HepG2 (cell line): Measurements from ENCODE around the gene SMARCD1. TPM values are rescaled to one million over a fixed set of nuclear protein-coding genes. Genes with fewer than 3 reads are reported as not detected.

Source experiments
- ETV5 ChIP-seq: IDR thresholded peaks from 2 replicates; pipeline ENCODE4 v1.6.1; 2018; ENCODE audit warnings: missing biosample characterization, missing genetic modification reagents, inconsistent platforms, borderline replicate concordance
- EZH2 ChIP-seq: conservative IDR thresholded peaks from 2 replicates; pipeline ENCODE4 v1.6.1; 2012; ENCODE audit warnings: mild to moderate bottlenecking, low read depth, low read length, moderate library complexity
- FOSL2 ChIP-seq: sonication (generic); formaldehyde crosslinking; IDR thresholded peaks from 2 replicates; pipeline ENCODE4 v1.4.0; 2020; ENCODE audit warnings: missing genetic modification reagents
- IKZF4 ChIP-seq: sonication (generic); formaldehyde crosslinking; IDR thresholded peaks from 2 replicates; pipeline ENCODE4 v1.5.1; 2020; ENCODE audit warnings: borderline replicate concordance, mild to moderate bottlenecking, low read depth, missing genetic modification reagents; ENCODE audit errors: not compliant biosample characterization
- MAF1 ChIP-seq: sonication (generic); formaldehyde crosslinking; IDR thresholded peaks from 2 replicates; pipeline ENCODE4 v1.5.0; 2020; ENCODE audit warnings: missing genetic modification reagents, borderline replicate concordance
- MED1 ChIP-seq: sonication (generic); formaldehyde crosslinking; IDR thresholded peaks from 2 replicates; pipeline ENCODE4 v1.4.0; 2020; ENCODE audit warnings: missing genetic modification reagents
- TAF1 ChIP-seq: sonication (generic); formaldehyde crosslinking; IDR thresholded peaks from 2 replicates; pipeline ENCODE4 v1.4.0; 2020; ENCODE audit warnings: missing genetic modification reagents
- THAP7 ChIP-seq: sonication (generic); formaldehyde crosslinking; IDR thresholded peaks from 2 replicates; pipeline ENCODE4 v1.8.1; 2023; ENCODE audit warnings: mild to moderate bottlenecking, missing genetic modification reagents
- TIGD3 ChIP-seq: sonication (generic); formaldehyde crosslinking; IDR thresholded peaks from 2 replicates; pipeline ENCODE4 v1.5.1; 2020; ENCODE audit warnings: mild to moderate bottlenecking, missing genetic modification reagents, borderline replicate concordance
- ZMYM3 ChIP-seq: sonication (generic); formaldehyde crosslinking; IDR thresholded peaks from 2 replicates; pipeline ENCODE4 v1.5.1; 2020; ENCODE audit warnings: mild to moderate bottlenecking, missing genetic modification reagents
- ZNF12 ChIP-seq: sonication (generic); formaldehyde crosslinking; IDR thresholded peaks from 2 replicates; pipeline ENCODE4 v1.5.0; 2020; ENCODE audit warnings: missing genetic modification reagents
- ZNF20 ChIP-seq: sonication (generic); formaldehyde crosslinking; IDR thresholded peaks from 2 replicates; pipeline ENCODE4 v1.4.0; 2020; ENCODE audit warnings: mild to moderate bottlenecking, moderate library complexity, missing genetic modification reagents
- ZNF205 ChIP-seq: IDR thresholded peaks from 2 replicates; pipeline ENCODE4 v1.6.1; 2018; ENCODE audit warnings: missing biosample characterization, missing genetic modification reagents
- ZNF484 ChIP-seq: sonication (generic); formaldehyde crosslinking; IDR thresholded peaks from 2 replicates; pipeline ENCODE4 v1.5.1; 2020; ENCODE audit warnings: mild to moderate bottlenecking, low read depth, missing genetic modification reagents, borderline replicate concordance
- ZNF564 ChIP-seq: sonication (generic); formaldehyde crosslinking; IDR thresholded peaks from 2 replicates; pipeline ENCODE4 v1.8.1; 2023; ENCODE audit warnings: mild to moderate bottlenecking, missing genetic modification reagents
- ZNF724P ChIP-seq: sonication (generic); formaldehyde crosslinking; IDR thresholded peaks from 2 replicates; pipeline ENCODE4 v1.8.0; 2022; ENCODE audit warnings: missing genetic modification reagents, borderline replicate concordance
- ZSCAN25 ChIP-seq: sonication (generic); formaldehyde crosslinking; IDR thresholded peaks from 2 replicates; pipeline ENCODE4 v1.8.0; 2022; ENCODE audit warnings: mild to moderate bottlenecking, missing genetic modification reagents
- polyA plus RNA-seq, 8 experiments: library from polyadenylated mRNA; depleted of rRNA in 3 of 8; stranded (reverse) in 7 of 8; unstranded in 1 of 8; fragments of >200 nt; fragmentation: Illumina TruSeq in 4 of 8; extraction: Trizol in 4 of 8; gene quantifications; 2 replicates each; pipeline versions ENCODE4 v1.2.1 to v1.2.3, GENCODE V29; 2011 to 2016; ENCODE audit warnings: low read depth in 4 of 8, missing spikeins in 1 of 8, mixed read lengths in 1 of 8; ENCODE audit not compliant: insufficient read depth in 1 of 8
- total RNA-seq, 5 experiments: library from RNA; depleted of rRNA; stranded (reverse); fragments of >200 nt; fragmentation: Illumina TruSeq; extraction: Trizol; gene quantifications; 2 replicates each; pipeline ENCODE4 v1.2.3, GENCODE V29; 2016; ENCODE audit warnings: low read depth in 1 of 5
- TF ChIP-seq, protein P1 (sequence below), 2 experiments: sonication (generic) in 1 of 2; formaldehyde crosslinking in 1 of 2; IDR thresholded peaks; 2 replicates each; pipeline versions ENCODE4 v1.6.1 to v1.9.0; 2014 to 2022; ENCODE audit warnings: antibody characterized with exemption in 1 of 2, borderline replicate concordance in 1 of 2, inconsistent platforms in 1 of 2, low read depth in 1 of 2, missing genetic modification reagents in 1 of 2
- TF ChIP-seq, protein P2 (sequence below): fragments of 450-650 bp; IDR thresholded peaks from 2 replicates; pipeline ENCODE4 v1.6.1; 2016

Gene SMARCD1
- total and polyA plus RNA-seq, 2 of the 13 experiments (the other 11 are each of a cell fraction or from before 2014, with no cell fraction given), result 51.7 to 54.6 TPM

DNA sequence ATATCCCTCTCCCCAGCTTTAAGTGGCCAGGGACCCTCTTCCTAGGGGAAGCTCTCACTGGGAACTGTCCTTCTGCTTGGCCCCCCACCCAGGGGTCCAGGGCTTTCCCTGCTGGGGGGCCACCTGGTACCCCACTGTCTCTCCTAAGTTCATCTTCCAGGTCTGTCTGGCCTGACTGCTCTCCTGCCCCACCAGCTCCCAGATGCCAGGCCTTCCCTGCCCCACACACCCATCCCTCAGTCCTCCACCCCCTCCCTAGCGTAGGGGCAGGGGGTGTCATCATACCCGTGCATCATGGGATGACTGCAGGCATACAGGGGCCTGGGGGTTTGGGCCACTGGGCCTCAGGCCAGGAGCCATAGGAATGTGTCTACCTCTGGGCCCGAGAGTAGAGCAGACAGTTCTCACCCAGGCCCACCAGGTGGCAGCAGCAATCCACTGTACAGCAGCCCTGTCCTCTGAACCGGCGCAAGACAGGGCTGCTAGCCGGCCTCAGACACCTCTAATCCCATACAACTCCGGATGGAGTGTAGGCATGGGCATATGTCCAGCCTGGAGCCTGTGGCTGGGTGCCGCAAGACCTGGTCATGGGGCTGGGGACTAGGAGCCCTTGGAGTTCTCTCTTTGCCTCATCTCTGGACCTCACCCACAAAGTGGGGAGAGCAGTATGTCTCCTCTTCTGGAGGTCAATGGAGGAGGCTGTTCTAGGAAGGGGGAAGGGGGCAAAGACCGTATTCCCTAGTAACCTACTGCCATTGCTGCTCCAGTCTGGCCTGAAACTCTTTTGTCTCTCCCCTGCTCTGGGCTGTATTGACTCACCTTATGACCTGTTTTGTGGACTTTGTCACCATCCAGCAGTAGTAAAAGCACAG lies 10.0 kb upstream of the SMARCD1 start (continued):
- TF ChIP-seq, protein P1, sequence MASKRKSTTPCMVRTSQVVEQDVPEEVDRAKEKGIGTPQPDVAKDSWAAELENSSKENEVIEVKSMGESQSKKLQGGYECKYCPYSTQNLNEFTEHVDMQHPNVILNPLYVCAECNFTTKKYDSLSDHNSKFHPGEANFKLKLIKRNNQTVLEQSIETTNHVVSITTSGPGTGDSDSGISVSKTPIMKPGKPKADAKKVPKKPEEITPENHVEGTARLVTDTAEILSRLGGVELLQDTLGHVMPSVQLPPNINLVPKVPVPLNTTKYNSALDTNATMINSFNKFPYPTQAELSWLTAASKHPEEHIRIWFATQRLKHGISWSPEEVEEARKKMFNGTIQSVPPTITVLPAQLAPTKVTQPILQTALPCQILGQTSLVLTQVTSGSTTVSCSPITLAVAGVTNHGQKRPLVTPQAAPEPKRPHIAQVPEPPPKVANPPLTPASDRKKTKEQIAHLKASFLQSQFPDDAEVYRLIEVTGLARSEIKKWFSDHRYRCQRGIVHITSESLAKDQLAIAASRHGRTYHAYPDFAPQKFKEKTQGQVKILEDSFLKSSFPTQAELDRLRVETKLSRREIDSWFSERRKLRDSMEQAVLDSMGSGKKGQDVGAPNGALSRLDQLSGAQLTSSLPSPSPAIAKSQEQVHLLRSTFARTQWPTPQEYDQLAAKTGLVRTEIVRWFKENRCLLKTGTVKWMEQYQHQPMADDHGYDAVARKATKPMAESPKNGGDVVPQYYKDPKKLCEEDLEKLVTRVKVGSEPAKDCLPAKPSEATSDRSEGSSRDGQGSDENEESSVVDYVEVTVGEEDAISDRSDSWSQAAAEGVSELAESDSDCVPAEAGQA (IDR thresholded peaks at IDR 0.05; ENCODE audit: low read depth), result no peak
- TF ChIP-seq, protein P1 (CRISPR knock-in tag; IDR thresholded peaks at IDR 0.05; ENCODE audit: borderline replicate concordance), result no peak
- TF ChIP-seq ZNF20 (CRISPR knock-in tag) (no peak), MED1 (CRISPR knock-in tag) (peak; percentile 23; the same call in 1 of the 2 replicates), IKZF4 (no peak), TIGD3 (CRISPR knock-in tag) (no peak), ZMYM3 (no peak; the same call in 1 of the 2 replicates), ZSCAN25 (CRISPR knock-in tag) (no peak), FOSL2 (no peak; the same call in 1 of the 2 replicates), TAF1 (CRISPR knock-in tag) (peak; percentile 29; the same call in 1 of the 2 replicates), ZNF12 (no peak), ZNF564 (no peak), EZH2 (no peak), ZNF484 (CRISPR knock-in tag) (no peak), ZNF205 (peak; percentile 25; the same call in 1 of the 2 replicates), ZNF724P (no peak), MAF1 (CRISPR knock-in tag) (no peak), THAP7 (CRISPR knock-in tag) (no peak), ETV5 (CRISPR knock-in tag) (peak; percentile 31)
- TF ChIP-seq, protein P2, sequence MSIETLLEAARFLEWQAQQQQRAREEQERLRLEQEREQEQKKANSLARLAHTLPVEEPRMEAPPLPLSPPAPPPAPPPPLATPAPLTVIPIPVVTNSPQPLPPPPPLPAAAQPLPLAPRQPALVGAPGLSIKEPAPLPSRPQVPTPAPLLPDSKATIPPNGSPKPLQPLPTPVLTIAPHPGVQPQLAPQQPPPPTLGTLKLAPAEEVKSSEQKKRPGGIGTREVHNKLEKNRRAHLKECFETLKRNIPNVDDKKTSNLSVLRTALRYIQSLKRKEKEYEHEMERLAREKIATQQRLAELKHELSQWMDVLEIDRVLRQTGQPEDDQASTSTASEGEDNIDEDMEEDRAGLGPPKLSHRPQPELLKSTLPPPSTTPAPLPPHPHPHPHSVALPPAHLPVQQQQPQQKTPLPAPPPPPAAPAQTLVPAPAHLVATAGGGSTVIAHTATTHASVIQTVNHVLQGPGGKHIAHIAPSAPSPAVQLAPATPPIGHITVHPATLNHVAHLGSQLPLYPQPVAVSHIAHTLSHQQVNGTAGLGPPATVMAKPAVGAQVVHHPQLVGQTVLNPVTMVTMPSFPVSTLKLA, result no peak
